GM21381 (cell line): ENCODE data around the gene AEBP2.

Experiments
- ATAC-seq: cut with Tn5 transposase; IDR thresholded peaks from one replicate; pipeline ENCODE4 v1.9.1; 2021; ENCODE audit warnings: mild to moderate bottlenecking, moderate library complexity; ENCODE audit not compliant: unreplicated experiment

Gene AEBP2

GRCh38 chr12:19548834-19549233 is 109.5 kb downstream of the AEBP2 start:
- no peak for ATAC-seq

DNA sequence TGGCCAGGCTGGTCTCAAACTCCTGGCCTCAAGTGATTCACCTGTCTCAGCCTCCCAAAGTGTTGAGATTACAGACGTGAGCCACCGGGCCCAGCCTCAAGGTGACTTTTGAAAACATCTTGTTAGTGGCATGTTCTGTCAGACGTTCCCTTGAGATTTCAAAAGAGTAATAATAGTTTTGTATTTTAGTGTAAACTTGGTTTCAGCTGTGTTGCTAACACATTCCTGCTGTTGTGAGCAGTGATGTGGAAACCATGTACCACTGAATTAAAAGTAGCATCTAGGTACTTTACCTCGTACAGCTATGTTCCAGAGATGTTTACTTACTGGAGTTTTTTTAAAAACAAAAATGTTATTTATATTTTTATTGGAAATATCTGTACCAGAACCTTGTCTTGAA is 111.3 kb downstream of the AEBP2 start:
- no peak for ATAC-seq

- ATAC-seq, result peak; percentile 76
Measured at GRCh38 chr12:19552441-19553097, 113.3 kb downstream of the AEBP2 start.

- no peak for ATAC-seq
Measured at GRCh38 chr12:19553175-19553574, 113.9 kb downstream of the AEBP2 start.

GRCh38 chr12:19561411-19561961 is 122.2 kb downstream of the AEBP2 start:
- ATAC-seq, result no peak
